ENCODE data around the gene DNAJC15.
"Not testable (repeated sequence)": the region's sequence is repeated elsewhere in the genome, so short reads cannot be mapped to it uniquely, and the experiment has no call there.

The DNAJC15 gene

GRCh38 chr13:42990291-42991232, 32.8 kb upstream of the DNAJC15 start:
- CTCF ChIA-PET, result interaction anchor here (0.8 to 1.7 kb wide), 2 partner anchors 21 to 395 kb away, joined by 3 to 12 read pairs; no protein-coding TSS in a partner anchor
- Histone ChIP-seq H3K4me3 (ENCODE audit: low read depth, low read length) (no peak overlapping the region), H3K27ac (ENCODE audit: extremely low read depth, low read depth, low read length) (no peak overlapping the region), H3K36me3 (ENCODE audit: control insufficient read depth in 2 of 2, insufficient read depth in 1 of 2, low read length in 2 of 2) (no peaks in the 10 kb centered on the region), H3K4me1 (ENCODE audit: control insufficient read depth, insufficient read depth, low read length) (no peaks in the 10 kb centered on the region), H3K9me3 (ENCODE audit: control insufficient read depth, insufficient read depth, low read depth, low read length) (no peaks in the 10 kb centered on the region)
- TF ChIP-seq SCRT2 (tag by site-specific recombination; IDR thresholded peaks at IDR 0.05) (peak; percentile 22; the same call in 1 of the 2 replicates), ZNF211 (tag by site-specific recombination; IDR thresholded peaks at IDR 0.05; ENCODE audit: low read depth) (no peak)
- POLR2A ChIA-PET, result interaction anchor here (0.5 kb wide), 1 partner anchor 15 kb away, joined by 3 read pairs; no protein-coding TSS in a partner anchor

GRCh38 chr13:42991233-42991897, 32.0 kb upstream of the DNAJC15 start:
- H3K9me3 ChIP-seq (ENCODE audit: control insufficient read depth, insufficient read depth, low read depth, low read length); H3K36me3 ChIP-seq (ENCODE audit: control insufficient read depth in 2 of 2, insufficient read depth in 1 of 2, low read length in 2 of 2); H3K4me1 ChIP-seq (ENCODE audit: control insufficient read depth, insufficient read depth, low read length): not testable (repeated sequence)
- ChIA-PET POLR2A (interaction anchor here (0.7 to 1.4 kb wide), 3 partner anchors 30 to 66 kb away, joined by 3 to 5 read pairs (median 3); no protein-coding TSS in a partner anchor), CTCF (interaction anchor here (1.7 kb wide), 1 partner anchor 22 kb away, joined by 12 read pairs; no protein-coding TSS in a partner anchor)
- H3K4me3 ChIP-seq (ENCODE audit: low read depth, low read length), result peak overlapping the region; percentile 41
- H3K27ac ChIP-seq (ENCODE audit: extremely low read depth, low read depth, low read length), result peak overlapping the region; percentile 49; the same call in 1 of the 2 replicates

GRCh38 chr13:42991898-42992763, 31.3 kb upstream of the DNAJC15 start, which contains the start of gene EPSTI1:
Gene EPSTI1, minus strand, starts transcription at chr13:42992241. Its CDS starts 76 bp downstream, at chr13:42992165.
- peak within 1 kb of the TSS; percentile 41 for H3K4me3 ChIP-seq (ENCODE audit: low read depth, low read length)
- H3K9me3 ChIP-seq (ENCODE audit: control insufficient read depth, insufficient read depth, low read depth, low read length), result no peaks in the 10 kb centered on the region
- peak within 1 kb of the TSS; percentile 49; the same call in 1 of the 2 replicates for H3K27ac ChIP-seq (ENCODE audit: extremely low read depth, low read depth, low read length)
- ChIA-PET CTCF (interaction anchor here (1.2 kb wide), 1 partner anchor 22 kb away, joined by 3 read pairs; no protein-coding TSS in a partner anchor), POLR2A (interaction anchor here (0.7 to 1.4 kb wide), 3 partner anchors 29 to 66 kb away, joined by 3 to 5 read pairs (median 3); no protein-coding TSS in a partner anchor)
- no peaks in the 10 kb centered on the region for H3K4me1 ChIP-seq (ENCODE audit: control insufficient read depth, insufficient read depth, low read length)
- no peaks in the 10 kb centered on the region for H3K36me3 ChIP-seq (ENCODE audit: control insufficient read depth in 2 of 2, insufficient read depth in 1 of 2, low read length in 2 of 2)
- TF ChIP-seq ZNF660 (tag by site-specific recombination; IDR thresholded peaks at IDR 0.05) (0 out of 2 replicates have a peak, but pooled peaks have one; percentile 31), ELK4 (IDR thresholded peaks at IDR 0.05; ENCODE audit: borderline replicate concordance, low read depth, low read length) (no peak), ZNF394 (tag by site-specific recombination; IDR thresholded peaks at IDR 0.05; ENCODE audit: borderline replicate concordance) (peak; percentile 8; the same call in 1 of the 2 replicates), ZNF121 (tag by site-specific recombination; IDR thresholded peaks at IDR 0.05) (no peak), ZNF830 (tag by site-specific recombination; IDR thresholded peaks at IDR 0.05; ENCODE audit: low read depth) (no peak), ZNF404 (tag by site-specific recombination; IDR thresholded peaks at IDR 0.05) (no peak), ZNF175 (tag by site-specific recombination; IDR thresholded peaks at IDR 0.05) (no peak), ZNF529 (tag by site-specific recombination; IDR thresholded peaks at IDR 0.05; ENCODE audit: insufficient replicate concordance) (no peak), ZNF518A (tag by site-specific recombination; conservative IDR thresholded peaks at IDR 0.05; ENCODE audit: low read depth) (no peak), ZNF501 (tag by site-specific recombination; IDR thresholded peaks at IDR 0.05) (no peak), ZNF140 (tag by site-specific recombination; IDR thresholded peaks at IDR 0.05) (no peak), ZBTB10 (tag by site-specific recombination; IDR thresholded peaks at IDR 0.05) (no peak)

Measured in HEK293 (cell line).